GM19438 (cell line): ENCODE data around the gene TMEM243.

Experiments
- ATAC-seq: cut with Tn5 transposase; IDR thresholded peaks from one replicate; pipeline ENCODE4 v1.9.1; 2021; ENCODE audit warnings: low read depth; ENCODE audit not compliant: unreplicated experiment

TMEM243 gene

GRCh38 chr7:87170828-87171227 is 48.7 kb downstream of the TMEM243 start:
- no peak for ATAC-seq

DNA sequence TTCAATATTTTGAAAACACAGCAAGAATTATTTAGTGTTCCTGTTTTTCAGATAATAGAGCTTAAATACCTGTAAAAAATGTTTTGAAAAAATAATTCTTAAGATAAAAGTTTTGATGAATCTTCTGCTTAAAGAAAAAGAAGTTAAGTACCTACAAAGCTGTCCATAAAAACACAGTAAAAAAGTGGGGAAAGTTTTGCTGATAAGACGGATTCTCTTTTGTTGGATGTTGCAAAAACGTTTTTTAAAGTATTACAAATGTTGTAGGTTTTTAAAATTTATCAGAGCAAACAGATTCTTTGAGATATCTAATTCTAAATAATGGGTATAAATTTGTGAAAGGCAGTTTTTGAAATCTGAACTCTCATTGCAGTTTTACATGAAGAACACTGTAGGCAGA is 55.1 kb downstream of the TMEM243 start:
- no peak for ATAC-seq

GRCh38 chr7:87159538-87159937 is 60.0 kb downstream of the TMEM243 start:
- ATAC-seq = no peak

DNA sequence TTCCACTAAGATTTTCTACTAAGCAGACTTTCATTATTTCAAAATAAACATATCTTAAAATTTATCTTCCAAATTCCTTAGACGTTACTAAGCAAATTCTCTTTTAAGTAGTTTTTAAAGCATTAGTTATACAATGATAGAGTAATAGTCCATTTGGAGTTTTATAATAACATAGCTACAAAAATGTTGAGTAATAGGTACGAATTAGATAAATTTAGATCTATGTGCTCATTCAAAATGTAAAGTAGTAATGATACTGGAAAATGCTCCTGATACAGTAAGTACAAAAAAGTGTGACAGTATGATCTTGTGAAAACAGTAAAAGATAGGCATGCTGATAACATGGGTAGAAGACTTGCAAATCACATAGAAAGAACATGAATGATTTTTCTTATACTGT is 62.8 kb downstream of the TMEM243 start:
- ATAC-seq = no peak

- no peak for ATAC-seq
Observed at GRCh38 chr7:87155788-87156187, 63.7 kb downstream of the TMEM243 start.

- no peak for ATAC-seq
Observed at GRCh38 chr7:87154569-87154968, 65.0 kb downstream of the TMEM243 start.

- no peak for ATAC-seq
Observed at GRCh38 chr7:87154166-87154565, 65.4 kb downstream of the TMEM243 start.

DNA sequence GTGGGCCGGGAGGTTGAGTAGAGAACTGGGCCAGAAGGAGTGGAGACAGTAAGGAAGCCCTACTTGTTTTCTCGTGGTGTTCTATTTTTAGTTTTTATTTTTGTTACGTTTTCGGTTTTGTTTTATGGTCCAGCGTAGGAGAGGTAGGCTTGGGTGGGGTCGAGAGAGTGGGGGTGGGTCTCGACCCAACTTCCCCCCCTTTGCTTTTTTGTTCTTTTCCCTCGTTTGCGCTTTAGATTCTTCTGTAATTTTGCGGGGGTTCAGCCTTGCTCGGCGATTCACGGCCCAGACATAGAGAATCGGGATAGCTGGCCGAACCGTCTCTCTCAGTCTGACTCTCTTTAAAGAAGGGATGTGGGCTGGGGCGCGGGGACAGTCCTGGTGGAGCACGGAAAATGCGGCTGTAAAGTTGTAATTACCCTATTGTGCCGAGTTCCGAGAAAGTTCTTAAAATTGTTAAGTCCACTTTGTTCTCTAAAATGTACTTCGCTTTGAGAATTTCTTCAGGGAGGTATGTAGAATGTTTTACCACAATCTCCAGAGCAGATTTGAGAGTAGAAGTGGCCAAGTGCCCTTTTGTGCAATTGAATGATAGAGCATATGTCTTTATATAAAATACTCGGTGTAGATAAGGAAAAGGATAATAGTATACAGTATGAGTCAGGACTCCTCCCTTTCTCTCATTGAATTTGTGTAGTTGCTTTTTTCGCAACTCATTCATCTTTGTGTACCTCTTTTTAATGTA is 66.5 kb downstream of the TMEM243 start:
- ATAC-seq = peak; percentile 20

GRCh38 chr7:87152112-87152896 is 67.2 kb downstream of the TMEM243 start, which contains the start of gene DMTF1:
Gene DMTF1, plus strand, starts transcription at chr7:87152453. Its CDS starts 12,489 bp downstream, at chr7:87164942.
- peak; percentile 81 for ATAC-seq

- peak; percentile 40 for ATAC-seq
Observed at GRCh38 chr7:87151729-87152111, 67.8 kb downstream of the TMEM243 start.

GRCh38 chr7:87151002-87151728 is 68.4 kb downstream of the TMEM243 start:
- no peak for ATAC-seq

- no peak for ATAC-seq
Observed at GRCh38 chr7:87148332-87148955, 71.1 kb downstream of the TMEM243 start.

- no peak for ATAC-seq
Observed at GRCh38 chr7:87147500-87147899, 72.0 kb downstream of the TMEM243 start.

DNA sequence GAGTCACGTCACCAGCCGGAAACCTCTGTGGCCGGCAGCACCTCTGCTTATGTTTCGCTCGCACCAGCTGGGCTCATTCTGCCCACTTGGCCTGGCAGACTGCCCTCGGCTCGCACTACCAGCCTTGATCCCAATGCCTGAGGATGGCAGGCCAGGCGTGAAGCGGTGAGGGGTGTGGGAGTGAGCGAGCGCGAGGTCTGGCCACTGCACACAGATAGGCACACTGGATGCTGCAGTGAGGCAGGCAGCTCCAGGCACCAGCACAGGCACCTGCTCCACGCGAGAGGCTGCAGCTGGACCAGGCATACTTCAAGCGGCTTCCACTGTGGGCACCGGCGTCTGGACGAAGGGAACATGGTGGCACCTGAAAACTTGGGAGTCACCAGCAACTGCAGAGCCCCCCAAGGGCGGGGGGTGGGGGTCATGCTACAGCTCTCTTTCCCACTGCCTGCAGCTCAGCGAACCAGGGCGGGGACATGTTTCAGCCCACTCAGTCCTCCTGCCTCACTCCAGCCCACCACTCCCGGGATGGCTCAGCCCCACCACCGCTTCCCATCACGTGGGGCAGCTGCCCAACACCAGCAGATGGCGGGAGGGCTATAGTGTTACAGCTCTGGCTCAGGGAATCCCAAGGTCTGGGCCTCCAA is 72.7 kb downstream of the TMEM243 start:
- no peak for ATAC-seq
